Activated CD8-positive, alpha-beta memory T cell treated with anti-CD3 and anti-CD28 coated beads, Interleukin-2, amount 50 U/mL, for 24 hours (primary cell): ENCODE data around the gene CERS1.

Experiments
- DNase-seq: peaks from one replicate; pipeline ENCODE4 v3.0.0-alpha.2; 2020; ENCODE audit errors: extremely low read depth

Gene CERS1

GRCh38 chr19:18856385-18857126, 39.4 kb downstream of the CERS1 start:
- DNase-seq = no peak

DNA sequence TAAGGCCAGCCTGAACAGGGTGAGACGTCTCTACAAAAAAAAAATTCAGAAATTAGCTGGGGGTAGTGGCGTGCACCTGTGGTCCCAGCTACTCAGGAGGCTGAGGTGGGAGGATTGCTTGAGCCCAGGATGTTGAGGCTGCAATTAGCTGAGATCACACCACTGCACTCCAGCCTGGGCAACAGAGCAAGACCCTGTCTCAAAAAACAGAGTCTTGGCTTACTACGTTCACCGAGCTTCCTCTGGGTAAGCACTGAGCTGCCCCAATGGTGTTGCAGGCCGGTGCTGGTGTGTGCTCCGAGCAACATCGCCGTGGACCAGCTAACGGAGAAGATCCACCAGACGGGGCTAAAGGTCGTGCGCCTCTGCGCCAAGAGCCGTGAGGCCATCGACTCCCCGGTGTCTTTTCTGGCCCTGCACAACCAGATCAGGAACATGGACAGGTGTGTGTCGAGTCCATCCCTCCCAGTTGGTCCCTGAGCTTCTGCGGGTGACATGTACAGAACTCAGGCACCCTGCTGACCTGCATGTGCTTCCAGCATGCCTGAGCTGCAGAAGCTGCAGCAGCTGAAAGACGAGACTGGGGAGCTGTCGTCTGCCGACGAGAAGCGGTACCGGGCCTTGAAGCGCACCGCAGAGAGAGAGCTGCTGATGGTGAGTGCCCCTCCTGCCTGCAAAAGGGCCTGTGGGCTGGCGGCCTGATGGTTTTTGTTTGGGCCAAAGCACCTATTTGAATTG, 40.1 kb downstream of the CERS1 start:
- no peak for DNase-seq

GRCh38 chr19:18854982-18855381, 41.0 kb downstream of the CERS1 start:
- no peak for DNase-seq

DNA sequence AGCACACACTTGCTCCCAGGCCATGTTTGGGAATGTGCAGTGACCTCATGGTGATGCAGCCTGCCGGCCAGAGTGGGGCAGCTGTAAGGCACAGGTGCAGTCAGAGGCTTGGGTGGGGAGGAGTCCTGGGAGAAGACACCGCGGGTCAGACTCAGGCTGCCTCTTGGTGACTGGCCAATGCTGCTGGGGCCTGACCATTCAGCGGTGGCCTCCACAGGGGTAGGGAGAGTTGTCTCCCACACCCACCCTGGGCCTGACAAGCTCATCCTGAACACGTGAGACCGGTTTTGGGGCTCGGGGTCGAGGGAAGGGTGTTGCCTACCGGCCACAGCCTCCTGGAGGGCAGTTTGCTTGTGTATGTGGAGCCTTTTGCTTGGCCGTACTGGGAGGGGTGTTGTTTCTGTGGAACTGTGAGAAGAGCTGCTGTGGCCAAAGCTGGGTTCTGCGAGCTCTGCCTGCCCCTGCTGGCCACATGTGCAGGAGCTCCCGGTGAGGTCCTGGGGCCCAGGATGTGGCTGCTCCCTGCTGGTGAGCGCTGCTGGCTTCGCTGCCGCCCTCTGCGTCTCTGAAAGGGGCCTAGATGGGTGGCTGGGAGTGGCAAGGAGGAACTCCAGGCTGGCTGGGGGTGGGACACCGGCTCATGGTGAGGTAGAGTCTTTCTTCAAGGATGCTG, 42.1 kb downstream of the CERS1 start:
- no peak for DNase-seq

DNA sequence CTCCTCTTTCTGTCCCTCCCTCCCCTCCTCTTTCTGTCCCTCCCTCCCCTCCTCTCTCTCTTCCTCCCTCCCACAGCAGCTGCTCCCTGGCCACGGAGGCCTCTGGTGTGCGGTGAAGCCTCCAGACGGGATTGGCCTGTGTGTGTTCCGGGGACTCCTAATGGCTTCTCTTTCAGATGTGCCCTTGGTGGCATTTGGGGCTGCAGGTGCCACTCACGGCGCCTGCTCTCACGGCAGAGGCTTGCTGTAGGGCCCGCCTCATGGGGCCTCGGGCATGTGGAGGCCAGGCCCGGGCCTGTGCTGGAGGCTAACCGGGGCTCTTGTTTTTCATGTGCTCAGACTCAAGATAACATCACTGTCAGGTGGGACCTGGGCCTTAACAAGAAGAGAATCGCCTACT, 43.3 kb downstream of the CERS1 start:
- DNase-seq = no peak

- no peak for DNase-seq
These were observed 44.2 kb downstream of the CERS1 start for GRCh38 chr19:18851673-18852325.

DNA sequence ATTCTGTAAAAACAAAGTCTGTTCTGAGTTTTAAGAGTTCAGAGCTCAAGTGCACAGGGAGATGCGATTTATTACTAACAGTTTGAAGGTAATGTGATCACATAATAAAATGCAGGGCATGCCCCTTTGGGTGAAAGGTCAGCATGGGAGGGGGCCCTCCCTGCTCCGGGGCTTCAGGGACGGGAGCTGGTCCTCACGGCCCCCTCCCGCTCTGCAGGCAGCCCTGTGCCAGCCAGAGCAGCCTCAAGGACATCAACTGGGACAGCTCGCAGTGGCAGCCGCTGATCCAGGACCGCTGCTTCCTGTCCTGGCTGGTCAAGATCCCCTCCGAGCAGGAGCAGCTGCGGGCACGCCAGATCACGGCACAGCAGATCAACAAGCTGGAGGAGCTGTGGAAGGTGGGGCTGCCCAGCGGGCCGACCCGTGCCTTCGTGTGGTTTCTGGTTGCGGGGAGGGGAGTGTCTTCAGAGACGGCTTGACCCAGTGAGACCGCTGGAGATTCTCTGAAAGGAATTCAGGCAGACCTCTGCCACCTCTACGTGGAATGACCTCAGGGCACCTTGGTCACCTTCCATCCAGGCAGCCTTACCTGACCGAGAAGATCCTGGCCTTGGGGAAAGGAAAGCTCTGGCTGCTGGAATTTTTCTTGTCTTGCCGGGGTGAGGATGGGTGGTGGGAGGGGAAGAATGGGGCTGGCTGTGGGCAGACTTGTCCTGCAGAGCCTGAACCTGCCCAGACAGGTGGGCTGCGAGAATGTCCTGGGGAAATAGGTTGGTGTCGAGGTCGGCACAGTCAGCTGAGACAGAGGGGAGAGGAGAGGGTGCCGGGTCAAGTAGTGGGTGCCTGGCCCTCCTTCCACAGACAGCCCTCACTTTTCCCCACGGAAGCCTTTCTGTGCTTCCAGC, 45.2 kb downstream of the CERS1 start:
- no peak for DNase-seq

DNA sequence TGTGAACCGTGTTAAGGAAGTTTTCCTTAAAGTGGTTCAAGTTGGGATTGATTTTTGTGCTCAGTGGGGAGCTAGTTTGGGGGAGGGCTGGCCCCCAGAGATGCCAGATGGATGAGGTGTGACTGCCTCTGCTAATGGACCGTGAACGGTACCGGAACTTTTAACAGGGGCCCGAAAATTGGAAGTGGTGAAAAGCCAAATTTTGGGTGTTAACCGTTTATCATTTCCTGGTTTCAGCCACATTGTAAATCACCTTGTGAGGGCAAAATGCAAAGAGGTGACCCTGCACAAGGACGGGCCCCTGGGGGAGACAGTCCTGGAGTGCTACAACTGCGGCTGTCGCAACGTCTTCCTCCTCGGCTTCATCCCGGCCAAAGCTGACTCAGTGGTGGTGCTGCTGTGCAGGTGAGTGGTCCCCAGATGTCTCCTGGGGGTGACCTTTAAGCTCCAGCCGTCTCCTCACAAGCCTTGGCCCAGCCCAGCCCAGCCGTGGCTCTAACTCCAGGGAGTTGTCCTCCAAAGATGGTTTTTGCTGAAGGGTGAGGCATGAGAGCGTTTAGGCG, 46.0 kb downstream of the CERS1 start:
- no peak for DNase-seq

DNA sequence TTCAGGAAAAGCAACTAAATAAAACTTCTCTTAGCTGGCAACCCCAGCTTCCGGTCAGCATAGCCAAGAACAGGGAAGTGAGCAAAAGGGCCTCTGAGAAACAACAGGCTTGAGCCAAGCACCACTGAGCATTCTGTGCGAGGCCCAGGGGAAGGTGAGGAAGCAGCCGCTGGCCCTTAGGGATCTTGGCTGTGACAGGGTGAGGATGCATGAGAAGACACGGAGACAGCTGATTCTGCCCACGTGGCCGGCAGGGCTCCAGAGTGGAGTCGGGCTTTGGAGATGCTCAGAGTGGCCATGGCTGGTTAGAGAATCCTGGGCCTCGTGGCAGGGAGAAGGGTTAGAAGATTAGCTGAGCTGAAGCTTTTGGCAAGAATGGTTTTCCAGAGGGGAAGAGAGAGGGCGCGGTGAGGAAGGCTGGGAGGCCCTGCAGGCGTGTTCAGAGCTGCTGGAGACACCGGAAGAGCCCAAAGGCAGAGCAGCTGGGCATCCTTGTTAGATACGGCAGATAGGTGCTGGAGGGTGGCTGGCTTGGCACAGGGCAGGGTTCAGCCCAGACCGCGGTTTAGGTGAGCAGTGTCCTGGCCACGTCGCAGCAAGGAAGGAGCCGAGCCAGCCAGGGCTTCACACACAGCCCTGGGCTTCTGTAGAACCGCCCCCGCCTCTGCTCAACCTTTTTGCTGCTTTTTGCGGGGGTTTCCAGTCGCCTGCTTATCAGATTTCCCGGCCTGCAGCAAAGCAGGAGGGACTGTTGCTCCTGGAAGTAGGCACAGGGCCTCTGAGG, 46.9 kb downstream of the CERS1 start:
- no peak for DNase-seq

GRCh38 chr19:18847549-18848463, 48.2 kb downstream of the CERS1 start:
- DNase-seq = no peak

DNA sequence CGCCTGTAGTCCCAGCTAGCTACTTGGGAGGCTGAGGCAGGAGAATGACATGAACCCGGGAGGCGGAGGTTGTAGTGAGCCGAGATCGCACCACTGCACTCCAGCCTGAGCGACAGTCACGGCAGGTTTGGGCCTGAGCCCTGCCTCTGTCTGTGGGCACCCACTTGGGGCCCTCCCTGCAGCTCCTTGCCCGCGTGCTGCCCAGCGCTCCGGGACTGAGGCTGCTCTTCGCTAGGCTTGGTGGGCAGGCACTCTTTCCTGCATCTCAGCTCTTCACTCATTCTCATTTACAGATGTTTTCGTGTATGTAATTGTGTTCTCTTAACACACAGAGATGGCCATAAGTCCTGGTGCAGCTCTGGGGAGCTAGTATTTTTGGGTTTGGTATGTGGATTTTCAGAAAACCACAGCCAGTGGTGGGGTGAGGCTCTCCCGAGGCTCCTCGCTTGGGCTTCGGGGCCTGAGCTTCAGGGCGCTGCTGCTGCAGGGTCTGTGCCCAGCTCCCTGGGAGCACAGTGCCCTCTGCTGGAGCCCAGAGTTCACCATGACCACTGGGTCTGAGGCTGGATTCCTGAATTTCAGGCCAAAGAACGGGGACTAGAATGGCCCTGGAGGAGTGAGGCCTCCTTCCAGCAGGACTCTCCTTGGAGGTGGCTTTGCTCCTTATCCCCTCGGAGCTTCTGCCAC, 49.0 kb downstream of the CERS1 start:
- no peak for DNase-seq

GRCh38 chr19:18845961-18846360, 50.0 kb downstream of the CERS1 start:
- no peak for DNase-seq

GRCh38 chr19:18844806-18845329, 51.1 kb downstream of the CERS1 start:
- no peak for DNase-seq

DNA sequence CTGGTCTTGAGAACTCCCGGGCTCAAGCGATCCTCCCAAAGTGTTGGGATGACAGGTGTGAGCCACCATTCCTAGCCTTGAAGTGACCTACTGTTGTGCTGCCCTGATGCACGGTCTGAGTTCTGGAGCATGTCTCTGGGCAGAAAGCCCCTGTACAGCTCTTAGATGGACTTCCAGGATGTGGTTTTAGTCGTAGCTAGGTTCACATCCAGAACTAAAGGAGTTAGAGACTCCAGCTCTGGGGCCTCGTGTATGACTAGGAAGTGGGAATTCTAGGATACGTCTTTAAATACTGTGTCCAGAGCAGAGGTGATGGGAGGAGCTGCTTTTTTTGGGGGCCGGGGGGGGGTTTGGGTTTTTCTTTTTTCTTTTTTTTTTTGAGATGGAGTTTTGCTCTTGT, 52.0 kb downstream of the CERS1 start:
- DNase-seq = no peak

DNA sequence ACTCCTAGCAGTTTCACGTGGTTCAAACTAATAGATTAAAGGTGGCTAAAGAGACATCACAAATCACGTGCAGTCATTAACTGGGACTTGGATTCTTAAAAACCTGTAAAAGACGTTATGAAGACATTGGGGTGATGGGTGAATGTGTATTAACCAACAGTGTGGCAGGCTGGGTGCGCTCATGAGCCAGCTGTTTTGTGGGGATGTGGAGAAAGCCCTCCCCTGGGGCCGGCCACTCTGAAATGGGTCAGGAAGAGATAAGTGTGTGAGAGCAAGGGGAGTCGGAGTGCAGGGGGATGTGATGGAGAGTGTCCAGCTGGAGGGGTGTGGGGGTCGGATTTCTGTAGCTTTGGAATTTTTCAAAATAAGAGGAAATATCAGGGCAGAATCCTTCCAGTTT, 53.8 kb downstream of the CERS1 start:
- DNase-seq = no peak

GRCh38 chr19:18841400-18841799, 54.6 kb downstream of the CERS1 start:
- no peak for DNase-seq

DNA sequence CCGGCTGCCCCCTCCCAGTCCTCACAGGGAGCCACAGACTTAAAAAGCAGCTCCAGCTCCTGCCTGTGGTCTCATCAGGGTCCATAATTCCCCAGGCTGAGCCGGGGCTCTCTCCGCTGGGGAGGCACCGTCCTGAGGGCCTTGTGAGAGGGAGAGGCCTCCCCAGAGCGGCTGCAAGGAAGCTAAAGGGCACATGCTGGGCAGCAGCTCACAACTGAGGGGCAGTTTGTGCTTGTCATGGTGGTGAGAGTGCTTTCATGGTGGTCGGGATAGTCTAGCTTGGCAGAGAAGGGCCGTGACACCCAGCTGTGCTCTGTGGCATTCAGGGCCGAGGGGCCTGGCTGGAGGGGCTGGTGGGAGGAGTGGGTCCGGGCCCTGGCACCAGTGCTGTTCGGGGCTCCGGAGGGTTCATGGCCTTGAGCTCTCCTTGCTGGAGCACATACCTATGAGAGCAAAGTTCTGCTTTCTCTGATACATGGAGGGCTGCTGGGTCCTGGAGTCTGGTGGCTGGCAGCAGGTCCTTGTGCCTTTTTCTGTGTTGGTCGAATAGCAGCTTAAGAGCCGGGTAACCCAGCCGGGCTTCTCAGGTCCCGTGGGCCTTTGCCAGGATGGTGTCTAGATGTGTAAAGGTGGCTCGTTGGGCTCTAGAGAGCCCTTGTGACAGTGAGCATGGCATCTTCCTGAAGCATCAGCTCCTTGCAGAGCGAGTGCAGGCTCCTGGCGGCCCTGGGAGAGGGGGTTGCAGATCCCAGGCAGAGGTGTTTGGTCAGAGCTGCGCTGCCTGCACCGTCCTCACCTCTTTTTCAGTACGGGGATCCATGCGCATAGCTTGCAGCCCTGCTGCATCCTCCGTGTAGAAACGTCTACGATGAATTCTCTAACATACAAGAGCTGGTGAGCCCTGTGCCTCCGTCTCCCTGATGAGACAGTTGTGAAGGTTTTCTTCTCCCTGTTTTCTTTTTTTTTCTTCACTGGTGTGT, 55.4 kb downstream of the CERS1 start:
- no peak for DNase-seq
